ENCODE measurements around the gene LTBP3. TPM values are rescaled to one million over a fixed set of nuclear protein-coding genes. Genes with fewer than 3 reads are reported as not detected.
A peak's percentile ranks its signal among the peaks of the same experiment; 100 is the strongest.

The LTBP3 gene
- total and polyA plus RNA-seq, 2 of the 13 experiments (the other 11 are each of a cell fraction or from before 2014, with no cell fraction given), result 12.2 to 68.1 TPM

DNA sequence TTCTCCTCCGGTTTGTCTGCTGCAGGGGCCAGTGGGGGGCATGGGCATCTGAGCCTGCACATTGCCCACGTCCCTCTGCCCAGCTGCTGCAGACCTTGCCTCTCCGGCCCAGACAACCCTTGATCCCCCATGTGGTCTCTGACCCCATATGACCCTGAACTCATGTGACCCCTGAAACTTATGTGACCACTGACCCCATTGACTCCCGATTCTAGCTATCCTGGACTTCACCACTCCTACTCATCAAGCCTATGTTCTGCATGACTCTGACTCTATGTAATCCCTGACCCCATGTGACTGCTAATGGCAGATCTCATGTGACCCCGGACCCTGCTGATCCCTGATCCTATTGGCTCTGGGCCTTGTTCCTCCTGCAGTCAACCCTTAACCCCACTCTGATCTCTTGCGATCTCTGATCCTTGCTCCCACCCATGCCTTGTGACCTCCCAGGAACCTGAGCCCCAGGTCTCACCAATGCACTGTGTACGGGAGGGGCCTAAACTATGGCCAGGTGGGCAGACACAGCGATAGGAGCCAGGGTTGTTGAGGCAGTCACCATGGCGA, 5.7 kb downstream of the LTBP3 start (continued):
- no peak for TF ChIP-seq EEA1 (CRISPR knock-in tag; IDR thresholded peaks at IDR 0.05; ENCODE audit: borderline replicate concordance)
- TF ChIP-seq LCORL (IDR thresholded peaks at IDR 0.05), result no peak
- TF ChIP-seq LCORL (CRISPR knock-in tag; IDR thresholded peaks at IDR 0.05), result no peak
- TF ChIP-seq, protein P1, sequence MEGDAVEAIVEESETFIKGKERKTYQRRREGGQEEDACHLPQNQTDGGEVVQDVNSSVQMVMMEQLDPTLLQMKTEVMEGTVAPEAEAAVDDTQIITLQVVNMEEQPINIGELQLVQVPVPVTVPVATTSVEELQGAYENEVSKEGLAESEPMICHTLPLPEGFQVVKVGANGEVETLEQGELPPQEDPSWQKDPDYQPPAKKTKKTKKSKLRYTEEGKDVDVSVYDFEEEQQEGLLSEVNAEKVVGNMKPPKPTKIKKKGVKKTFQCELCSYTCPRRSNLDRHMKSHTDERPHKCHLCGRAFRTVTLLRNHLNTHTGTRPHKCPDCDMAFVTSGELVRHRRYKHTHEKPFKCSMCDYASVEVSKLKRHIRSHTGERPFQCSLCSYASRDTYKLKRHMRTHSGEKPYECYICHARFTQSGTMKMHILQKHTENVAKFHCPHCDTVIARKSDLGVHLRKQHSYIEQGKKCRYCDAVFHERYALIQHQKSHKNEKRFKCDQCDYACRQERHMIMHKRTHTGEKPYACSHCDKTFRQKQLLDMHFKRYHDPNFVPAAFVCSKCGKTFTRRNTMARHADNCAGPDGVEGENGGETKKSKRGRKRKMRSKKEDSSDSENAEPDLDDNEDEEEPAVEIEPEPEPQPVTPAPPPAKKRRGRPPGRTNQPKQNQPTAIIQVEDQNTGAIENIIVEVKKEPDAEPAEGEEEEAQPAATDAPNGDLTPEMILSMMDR (CRISPR knock-in tag; IDR thresholded peaks at IDR 0.05), result no peak
- TF ChIP-seq ZFP82 (CRISPR knock-in tag; IDR thresholded peaks at IDR 0.05; ENCODE audit: borderline replicate concordance), result no peak
- TF ChIP-seq, protein P2, sequence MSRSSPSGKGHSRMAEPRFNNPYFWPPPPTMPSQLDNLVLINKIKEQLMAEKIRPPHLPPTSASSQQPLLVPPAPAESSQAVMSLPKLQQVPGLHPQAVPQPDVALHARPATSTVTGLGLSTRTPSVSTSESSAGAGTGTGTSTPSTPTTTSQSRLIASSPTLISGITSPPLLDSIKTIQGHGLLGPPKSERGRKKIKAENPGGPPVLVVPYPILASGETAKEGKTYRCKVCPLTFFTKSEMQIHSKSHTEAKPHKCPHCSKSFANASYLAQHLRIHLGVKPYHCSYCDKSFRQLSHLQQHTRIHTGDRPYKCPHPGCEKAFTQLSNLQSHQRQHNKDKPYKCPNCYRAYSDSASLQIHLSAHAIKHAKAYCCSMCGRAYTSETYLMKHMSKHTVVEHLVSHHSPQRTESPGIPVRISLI (CRISPR knock-in tag; IDR thresholded peaks at IDR 0.05; ENCODE audit: borderline replicate concordance), result 0 out of 2 replicates have a peak, but pooled peaks have one; percentile 8
- TF ChIP-seq, protein P3, sequence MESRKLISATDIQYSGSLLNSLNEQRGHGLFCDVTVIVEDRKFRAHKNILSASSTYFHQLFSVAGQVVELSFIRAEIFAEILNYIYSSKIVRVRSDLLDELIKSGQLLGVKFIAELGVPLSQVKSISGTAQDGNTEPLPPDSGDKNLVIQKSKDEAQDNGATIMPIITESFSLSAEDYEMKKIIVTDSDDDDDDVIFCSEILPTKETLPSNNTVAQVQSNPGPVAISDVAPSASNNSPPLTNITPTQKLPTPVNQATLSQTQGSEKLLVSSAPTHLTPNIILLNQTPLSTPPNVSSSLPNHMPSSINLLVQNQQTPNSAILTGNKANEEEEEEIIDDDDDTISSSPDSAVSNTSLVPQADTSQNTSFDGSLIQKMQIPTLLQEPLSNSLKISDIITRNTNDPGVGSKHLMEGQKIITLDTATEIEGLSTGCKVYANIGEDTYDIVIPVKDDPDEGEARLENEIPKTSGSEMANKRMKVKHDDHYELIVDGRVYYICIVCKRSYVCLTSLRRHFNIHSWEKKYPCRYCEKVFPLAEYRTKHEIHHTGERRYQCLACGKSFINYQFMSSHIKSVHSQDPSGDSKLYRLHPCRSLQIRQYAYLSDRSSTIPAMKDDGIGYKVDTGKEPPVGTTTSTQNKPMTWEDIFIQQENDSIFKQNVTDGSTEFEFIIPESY (CRISPR knock-in tag; IDR thresholded peaks at IDR 0.05), result no peak
- no peak for TF ChIP-seq POGZ (CRISPR knock-in tag; IDR thresholded peaks at IDR 0.05)
- TF ChIP-seq, protein P4, sequence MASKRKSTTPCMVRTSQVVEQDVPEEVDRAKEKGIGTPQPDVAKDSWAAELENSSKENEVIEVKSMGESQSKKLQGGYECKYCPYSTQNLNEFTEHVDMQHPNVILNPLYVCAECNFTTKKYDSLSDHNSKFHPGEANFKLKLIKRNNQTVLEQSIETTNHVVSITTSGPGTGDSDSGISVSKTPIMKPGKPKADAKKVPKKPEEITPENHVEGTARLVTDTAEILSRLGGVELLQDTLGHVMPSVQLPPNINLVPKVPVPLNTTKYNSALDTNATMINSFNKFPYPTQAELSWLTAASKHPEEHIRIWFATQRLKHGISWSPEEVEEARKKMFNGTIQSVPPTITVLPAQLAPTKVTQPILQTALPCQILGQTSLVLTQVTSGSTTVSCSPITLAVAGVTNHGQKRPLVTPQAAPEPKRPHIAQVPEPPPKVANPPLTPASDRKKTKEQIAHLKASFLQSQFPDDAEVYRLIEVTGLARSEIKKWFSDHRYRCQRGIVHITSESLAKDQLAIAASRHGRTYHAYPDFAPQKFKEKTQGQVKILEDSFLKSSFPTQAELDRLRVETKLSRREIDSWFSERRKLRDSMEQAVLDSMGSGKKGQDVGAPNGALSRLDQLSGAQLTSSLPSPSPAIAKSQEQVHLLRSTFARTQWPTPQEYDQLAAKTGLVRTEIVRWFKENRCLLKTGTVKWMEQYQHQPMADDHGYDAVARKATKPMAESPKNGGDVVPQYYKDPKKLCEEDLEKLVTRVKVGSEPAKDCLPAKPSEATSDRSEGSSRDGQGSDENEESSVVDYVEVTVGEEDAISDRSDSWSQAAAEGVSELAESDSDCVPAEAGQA (IDR thresholded peaks at IDR 0.05; ENCODE audit: low read depth), result no peak
- TF ChIP-seq, protein P4 (CRISPR knock-in tag; IDR thresholded peaks at IDR 0.05; ENCODE audit: borderline replicate concordance), result no peak
- 0 out of 2 replicates have a peak, but pooled peaks have one; percentile 4 for TF ChIP-seq NFKB2 (CRISPR knock-in tag; IDR thresholded peaks at IDR 0.05; ENCODE audit: borderline replicate concordance)
- TF ChIP-seq, protein P5, sequence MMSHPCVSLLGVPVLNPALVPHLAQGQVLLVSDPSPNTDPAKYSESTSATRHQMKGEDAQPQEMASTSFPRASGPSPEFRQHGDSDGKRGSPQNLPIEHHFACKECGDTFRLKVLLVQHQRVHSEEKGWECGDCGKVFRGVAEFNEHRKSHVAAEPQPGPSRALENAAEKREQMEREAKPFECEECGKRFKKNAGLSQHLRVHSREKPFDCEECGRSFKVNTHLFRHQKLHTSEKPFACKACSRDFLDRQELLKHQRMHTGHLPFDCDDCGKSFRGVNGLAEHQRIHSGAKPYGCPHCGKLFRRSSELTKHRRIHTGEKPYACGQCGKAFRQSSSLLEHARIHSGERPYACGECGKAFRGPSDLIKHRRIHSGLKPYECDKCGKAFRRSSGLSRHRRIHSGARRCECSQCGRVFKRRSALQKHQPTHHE (CRISPR knock-in tag; IDR thresholded peaks at IDR 0.05; ENCODE audit: borderline replicate concordance), result no peak
- no peak for TF ChIP-seq EP300 (IDR thresholded peaks at IDR 0.05; ENCODE audit: low read depth in 2 of 2, low read length in 2 of 2)
- no peak for TF ChIP-seq EP300 (CRISPR knock-in tag; IDR thresholded peaks at IDR 0.05; ENCODE audit: borderline replicate concordance)
- no peak for TF ChIP-seq POLR2AphosphoS2 (IDR thresholded peaks at IDR 0.05; ENCODE audit: low read depth, low read length)
